ENCODE measurements around the gene CRYZL1.
"Not testable (repeated sequence)": the region's sequence is repeated elsewhere in the genome, so short reads cannot be mapped to it uniquely, and the experiment has no call there.

CRYZL1 gene

GRCh38 chr21:33660406-33660805 is 18.9 kb upstream of the CRYZL1 start:
- no peak for DNase-seq

GRCh38 chr21:33659568-33659949 is 18.0 kb upstream of the CRYZL1 start:
- DNase-seq = no peak

- DNase-seq = no peak
Observed at GRCh38 chr21:33658919-33659567, 17.5 kb upstream of the CRYZL1 start.

- no peak for DNase-seq
Observed at GRCh38 chr21:33657124-33657820, 15.7 kb upstream of the CRYZL1 start.

- DNase-seq = no peak
Observed at GRCh38 chr21:33655588-33656221, 14.2 kb upstream of the CRYZL1 start.

GRCh38 chr21:33654412-33654811 is 12.9 kb upstream of the CRYZL1 start:
- DNase-seq = no peak

- DNase-seq = no peak
Observed at GRCh38 chr21:33651965-33652680, 10.6 kb upstream of the CRYZL1 start.

GRCh38 chr21:33650929-33651509 is 9.5 kb upstream of the CRYZL1 start:
- DNase-seq = no peak

GRCh38 chr21:33650230-33650629 is 8.7 kb upstream of the CRYZL1 start:
- DNase-seq = no peak

- DNase-seq = no peak
Observed at GRCh38 chr21:33648555-33648954, 7.0 kb upstream of the CRYZL1 start.

- DNase-seq = no peak
Observed at GRCh38 chr21:33647587-33647986, 6.0 kb upstream of the CRYZL1 start.

- no peak for DNase-seq
Observed at GRCh38 chr21:33645730-33646129, 4.2 kb upstream of the CRYZL1 start.

- no peak for DNase-seq
Observed at GRCh38 chr21:33644383-33645074, 3.0 kb upstream of the CRYZL1 start.

- no peak for DNase-seq
Observed at GRCh38 chr21:33643658-33644311, 2.2 kb upstream of the CRYZL1 start.

GRCh38 chr21:33642896-33643657 is 1.5 kb upstream of the CRYZL1 start:
- peak; percentile 34 for DNase-seq

GRCh38 chr21:33642027-33642895 is 720 bp upstream of the CRYZL1 start, which contains the start of gene ITSN1:
ITSN1 (plus strand) TSS chr21:33642501; CDS start chr21:33718829, 76,328 bp downstream.
- DNase-seq = peak; percentile 50

- DNase-seq = no peak
Observed at GRCh38 chr21:33640697-33641351, 717 bp downstream of the CRYZL1 start.

GRCh38 chr21:33634254-33634653 is 7.3 kb downstream of the CRYZL1 start:
- DNase-seq = no peak

GRCh38 chr21:33626151-33626550 is 15.4 kb downstream of the CRYZL1 start:
- not testable (repeated sequence) for DNase-seq

GRCh38 chr21:33622253-33622652 is 19.3 kb downstream of the CRYZL1 start:
- no peak for DNase-seq

All from 8988T (cell line).